H9 (cell line): Measurements from ENCODE around the gene GET3. TPM values are rescaled to one million over a fixed set of nuclear protein-coding genes. Genes with fewer than 3 reads are reported as not detected.

Experiments used
- DNase-seq: peaks from one replicate; pipeline ENCODE4 v3.0.0-alpha.2; 2017
- H2AFZ ChIP-seq: one replicate; pipeline ENCODE4 v1.6.1; 2013; ENCODE audit warnings: mild to moderate bottlenecking, low read length, control low read depth, moderate library complexity
- H2AK5ac ChIP-seq: 2 replicates; pipeline ENCODE4 v1.6.1; 2013; ENCODE audit warnings: low read length, control low read depth, mixed read lengths; ENCODE audit not compliant: insufficient read length
- H2BK120ac ChIP-seq: one replicate; pipeline ENCODE4 v1.6.1; 2013; ENCODE audit warnings: low read depth, mild to moderate bottlenecking, low read length, control low read depth, inconsistent platforms; ENCODE audit not compliant: poor library complexity, severe bottlenecking
- H2BK12ac ChIP-seq: 2 replicates; pipeline ENCODE4 v1.6.1; 2013; ENCODE audit warnings: low read length, control low read depth, mixed read lengths, low read depth; ENCODE audit not compliant: insufficient read length
- H2BK15ac ChIP-seq: 2 replicates; pipeline ENCODE4 v1.6.1; 2013; ENCODE audit warnings: low read depth, low read length, control low read depth
- H2BK20ac ChIP-seq: one replicate; pipeline ENCODE4 v1.6.1; 2013; ENCODE audit warnings: low read depth, mild to moderate bottlenecking, low read length, control low read depth, inconsistent platforms; ENCODE audit not compliant: poor library complexity, severe bottlenecking
- H2BK5ac ChIP-seq: 2 replicates; pipeline ENCODE4 v1.6.1; 2013; ENCODE audit warnings: low read length, control low read depth, mixed read lengths; ENCODE audit not compliant: insufficient read length
- H3K14ac ChIP-seq: 2 replicates; pipeline ENCODE4 v1.6.1; 2013; ENCODE audit warnings: low read length, control low read depth; ENCODE audit not compliant: insufficient read depth
- H3K18ac ChIP-seq: 2 replicates; pipeline ENCODE4 v1.6.1; 2013; ENCODE audit warnings: low read depth, mild to moderate bottlenecking, mixed read lengths, low read length, control low read depth; ENCODE audit not compliant: insufficient read length
- H3K23ac ChIP-seq: 2 replicates; pipeline ENCODE4 v1.6.1; 2013; ENCODE audit warnings: low read length, control low read depth, mixed read lengths, low read depth; ENCODE audit not compliant: insufficient read length
- H3K23me2 ChIP-seq: 2 replicates; pipeline ENCODE4 v1.6.1; 2013; ENCODE audit warnings: low read depth, mild to moderate bottlenecking, mixed read lengths, low read length, control low read depth; ENCODE audit not compliant: insufficient read length, poor library complexity, severe bottlenecking
- H3K27ac ChIP-seq: 2 replicates; pipeline ENCODE4 v1.5.1; 2013; ENCODE audit warnings: low read length, control low read depth, mixed read lengths, low read depth; ENCODE audit not compliant: insufficient read length
- H3K27me3 ChIP-seq: 2 replicates; pipeline ENCODE4 v1.6.1; 2013; ENCODE audit warnings: low read length, control low read depth, inconsistent platforms; ENCODE audit not compliant: insufficient read depth
- H3K4ac ChIP-seq: 2 replicates; pipeline ENCODE4 v1.6.1; 2013; ENCODE audit warnings: low read depth, mild to moderate bottlenecking, control low read depth, inconsistent platforms, low read length, moderate library complexity
- H3K4me1 ChIP-seq: 2 replicates; pipeline ENCODE4 v1.6.1; 2013; ENCODE audit warnings: low read length, control low read depth, inconsistent platforms; ENCODE audit not compliant: insufficient read depth
- H3K4me2 ChIP-seq: 2 replicates; pipeline ENCODE4 v1.6.1; 2013; ENCODE audit warnings: low read length, control low read depth, mixed read lengths; ENCODE audit not compliant: insufficient read length, insufficient read depth
- H3K56ac ChIP-seq: 2 replicates; pipeline ENCODE4 v1.6.1; 2013; ENCODE audit warnings: low read depth, mild to moderate bottlenecking, mixed read lengths, low read length, control low read depth; ENCODE audit not compliant: insufficient read length
- H3K79me1 ChIP-seq: 2 replicates; pipeline ENCODE4 v1.6.1; 2013; ENCODE audit warnings: low read depth, mild to moderate bottlenecking, moderate library complexity, low read length, control low read depth, inconsistent platforms; ENCODE audit not compliant: insufficient read depth, poor library complexity, severe bottlenecking
- H3K79me2 ChIP-seq: 2 replicates; pipeline ENCODE4 v1.6.1; 2013; ENCODE audit warnings: low read length, control low read depth, inconsistent platforms; ENCODE audit not compliant: insufficient read depth
- H3K9ac ChIP-seq: 2 replicates; pipeline ENCODE4 v1.6.1; 2013; ENCODE audit warnings: low read length, control low read depth, mixed read lengths; ENCODE audit not compliant: insufficient read length; ENCODE audit errors: extremely low read depth
- H3K9me3 ChIP-seq: one replicate; pipeline ENCODE4 v1.6.1; 2013; ENCODE audit warnings: low read depth, low read length, inconsistent platforms; ENCODE audit not compliant: control insufficient read depth
- H3T11ph ChIP-seq: one replicate; pipeline ENCODE4 v1.6.1; 2013; ENCODE audit warnings: mild to moderate bottlenecking, low read length, control low read depth, inconsistent platforms
- H4K20me1 ChIP-seq: one replicate; pipeline ENCODE4 v1.6.1; 2013; ENCODE audit not compliant: control insufficient read depth, insufficient read length, insufficient read depth
- H4K5ac ChIP-seq: 2 replicates; pipeline ENCODE4 v1.6.1; 2013; ENCODE audit warnings: low read depth, mild to moderate bottlenecking, mixed read lengths, low read length, control low read depth; ENCODE audit not compliant: insufficient read length
- H4K8ac ChIP-seq: replicated peaks from 2 replicates; pipeline ENCODE4 v1.6.1; 2013; ENCODE audit warnings: low read length, control low read depth, mixed read lengths, low read depth; ENCODE audit not compliant: insufficient read length
- H4K91ac ChIP-seq: 2 replicates; pipeline ENCODE4 v1.6.1; 2013; ENCODE audit warnings: low read depth, mild to moderate bottlenecking, moderate library complexity, mixed read lengths, low read length, control low read depth; ENCODE audit not compliant: insufficient read length
- H3K27ac Mint-ChIP-seq, 3 experiments: 2 replicates in 2 of 3; 3 replicates in 1 of 3; pipeline ENCODE4 v1.8.0; 2020 to 2021; ENCODE audit warnings: mixed read lengths in 3 of 3, mild to moderate bottlenecking in 1 of 3, moderate library complexity in 1 of 3
- H3K27me3 Mint-ChIP-seq: 2 replicates; pipeline ENCODE4 v1.8.0; 2021; ENCODE audit warnings: low read depth, mild to moderate bottlenecking, moderate library complexity, mixed read lengths
- H3K36me3 Mint-ChIP-seq, 3 experiments: 2 replicates in 2 of 3; 3 replicates in 1 of 3; pipeline ENCODE4 v1.8.0; 2020 to 2021; ENCODE audit warnings: low read depth in 3 of 3, mixed read lengths in 3 of 3; ENCODE audit not compliant: insufficient read depth in 1 of 3
- H3K4me1 Mint-ChIP-seq, 2 experiments: 2 replicates each; pipeline ENCODE4 v1.8.0; 2020; ENCODE audit warnings: mixed read lengths in 2 of 2
- H3K4me3 Mint-ChIP-seq, 2 experiments: 2 replicates in 1 of 2; 3 replicates in 1 of 2; pipeline ENCODE4 v1.8.0; 2020 to 2021; ENCODE audit warnings: mild to moderate bottlenecking in 2 of 2, mixed read lengths in 2 of 2, moderate library complexity in 1 of 2
- H3K9me3 Mint-ChIP-seq, 2 experiments: 2 replicates in 1 of 2; 3 replicates in 1 of 2; pipeline ENCODE4 v1.8.0; 2020; ENCODE audit warnings: mild to moderate bottlenecking in 2 of 2, mixed read lengths in 2 of 2, moderate library complexity in 1 of 2
- WGBS: extraction: QIAGEN DNeasy Blood & Tissue Kit; methylation state at CpG from one replicate; pipeline ENCODE4 v1.1.7; 2013; ENCODE audit warnings: missing lambda C conversion rate, low lambda C conversion rate, mixed read lengths; ENCODE audit not compliant: insufficient read length; ENCODE audit errors: extremely low coverage; 5-methylcytosine and 5-hydroxymethylcytosine counted together
- total RNA-seq: library from RNA; stranded (reverse); gene quantifications from 2 replicates; pipeline ENCODE4 v1.2.1, GENCODE V29; 2021
- TF ChIP-seq, protein P1 (sequence below): fragments of 200-600 bp; sonication (generic); conservative IDR thresholded peaks from 3 replicates; pipeline ENCODE4 v1.8.0; 2021; ENCODE audit warnings: antibody characterized with exemption, mild to moderate bottlenecking

Gene GET3
- total RNA-seq, 1 experiment from 2014 or later, result 81.6 TPM

DNA sequence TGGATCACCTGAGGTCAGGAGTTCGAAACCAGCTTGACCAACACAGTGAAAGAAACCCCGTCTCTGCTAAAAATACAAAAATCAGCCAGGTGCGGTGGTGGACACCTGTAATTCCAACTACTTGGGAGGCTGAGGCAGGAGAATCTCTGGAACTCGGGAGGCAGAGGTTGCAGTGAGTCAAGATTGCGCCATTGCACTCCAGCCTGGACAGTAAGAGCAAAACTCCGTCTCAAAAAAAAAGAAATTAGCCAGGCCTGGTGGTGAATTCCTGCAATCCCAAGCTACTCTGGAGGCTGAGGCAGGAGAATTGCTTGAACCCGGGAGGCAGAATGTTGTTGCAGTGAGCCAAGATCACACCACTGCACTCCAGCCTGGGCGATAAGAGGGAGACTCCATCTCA lies 28.7 kb upstream of the GET3 start:
- Histone ChIP-seq H2AFZ (no peak overlapping the region), H2BK12ac (no peak overlapping the region), H2AK5ac (no peak overlapping the region), H4K8ac (no peak overlapping the region), H3K9ac (no peak overlapping the region), H2BK120ac (no peak overlapping the region), H3K27ac (no peak overlapping the region), H3K27me3 (no peaks in the 10 kb centered on the region), H3K14ac (no peak overlapping the region), H2BK5ac (no peak overlapping the region), H3K23me2 (no peaks in the 10 kb centered on the region), H4K91ac (no peak overlapping the region), H3K56ac (no peak overlapping the region), H2BK15ac (no peak overlapping the region), H3K18ac (no peak overlapping the region), H3K79me2 (no peaks in the 10 kb centered on the region), H3K4ac (no peak overlapping the region), H4K20me1 (no peaks in the 10 kb centered on the region), H3K9me3 (no peaks in the 10 kb centered on the region), H3K79me1 (no peaks in the 10 kb centered on the region), H3K23ac (no peak overlapping the region), H3K4me2 (no peak overlapping the region), H3T11ph (no peak overlapping the region), H4K5ac (no peak overlapping the region), H3K4me1 (no peaks in the 10 kb centered on the region), H2BK20ac (no peak overlapping the region)
- Mint-ChIP-seq H3K27me3 (no peaks in the 10 kb centered on the region), H3K4me3 (no peak overlapping the region), H3K4me1 (peaks cover 0 to 2% of the 10 kb centered on the region in 2 experiments; a peak in 2 of 4 replicates), H3K36me3 (peaks cover 52 to 87% (median 78%) of the 10 kb centered on the region in 3 experiments), H3K9me3 (no peaks in the 10 kb centered on the region), H3K27ac (no peak overlapping the region)
- no peak for DNase-seq
- WGBS, result no CpG with 5 or more reads among the region's 8 CpGs
- TF ChIP-seq, protein P1, sequence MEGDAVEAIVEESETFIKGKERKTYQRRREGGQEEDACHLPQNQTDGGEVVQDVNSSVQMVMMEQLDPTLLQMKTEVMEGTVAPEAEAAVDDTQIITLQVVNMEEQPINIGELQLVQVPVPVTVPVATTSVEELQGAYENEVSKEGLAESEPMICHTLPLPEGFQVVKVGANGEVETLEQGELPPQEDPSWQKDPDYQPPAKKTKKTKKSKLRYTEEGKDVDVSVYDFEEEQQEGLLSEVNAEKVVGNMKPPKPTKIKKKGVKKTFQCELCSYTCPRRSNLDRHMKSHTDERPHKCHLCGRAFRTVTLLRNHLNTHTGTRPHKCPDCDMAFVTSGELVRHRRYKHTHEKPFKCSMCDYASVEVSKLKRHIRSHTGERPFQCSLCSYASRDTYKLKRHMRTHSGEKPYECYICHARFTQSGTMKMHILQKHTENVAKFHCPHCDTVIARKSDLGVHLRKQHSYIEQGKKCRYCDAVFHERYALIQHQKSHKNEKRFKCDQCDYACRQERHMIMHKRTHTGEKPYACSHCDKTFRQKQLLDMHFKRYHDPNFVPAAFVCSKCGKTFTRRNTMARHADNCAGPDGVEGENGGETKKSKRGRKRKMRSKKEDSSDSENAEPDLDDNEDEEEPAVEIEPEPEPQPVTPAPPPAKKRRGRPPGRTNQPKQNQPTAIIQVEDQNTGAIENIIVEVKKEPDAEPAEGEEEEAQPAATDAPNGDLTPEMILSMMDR, result no peak
